ENCODE measurements around the gene ZSCAN10.

- TF ChIP-seq CTCF (IDR thresholded peaks at IDR 0.05; ENCODE audit: low read length) = no peak
- TF ChIP-seq EZH2phosphoT487 (IDR thresholded peaks at IDR 0.05; ENCODE audit: low read length) = no peak
- no peak for TF ChIP-seq EZH2 (optimal IDR thresholded peaks at IDR 0.05; ENCODE audit: low read depth, low read length)
Measured at GRCh38 chr16:3063625-3064386, 35.3 kb downstream of the ZSCAN10 start.

Data from MM.1S (cell line).